Measurements from ENCODE around the gene MAS1L. TPM values are rescaled to one million over a fixed set of nuclear protein-coding genes. Genes with fewer than 3 reads are reported as not detected.
"Not testable (repeated sequence)": the region's sequence is repeated elsewhere in the genome, so short reads cannot be mapped to it uniquely, and the experiment has no call there.

MAS1L gene
- polyA plus RNA-seq, 1 donor from 2014 or later, result not detected

- Mint-ChIP-seq H3K27ac (no peak overlapping the region), H3K9me3 (peaks cover 0 to 10% (median 7%) of the 10 kb centered on the region in 3 donors), H3K36me3 (no peaks in the 10 kb centered on the region), H3K27me3 (peaks cover 2% of the 10 kb centered on the region), H3K4me1 (no peaks in the 10 kb centered on the region), H3K4me3 (no peak overlapping the region)
Measured at GRCh38 chr6:29479560-29479959, 8.2 kb downstream of the MAS1L start.

GRCh38 chr6:29478740-29479139 lies 9.0 kb downstream of the MAS1L start:
- peaks cover 2% of the 10 kb centered on the region for H3K27me3 Mint-ChIP-seq
- H3K9me3 Mint-ChIP-seq, result peaks cover 0 to 10% (median 7%) of the 10 kb centered on the region in 3 donors
- no peak overlapping the region for H3K27ac Mint-ChIP-seq
- H3K36me3 Mint-ChIP-seq, result no peaks in the 10 kb centered on the region
- no peak overlapping the region for H3K4me3 Mint-ChIP-seq
- H3K4me1 Mint-ChIP-seq, result no peaks in the 10 kb centered on the region

- peaks cover 3% of the 10 kb centered on the region for H3K27me3 Mint-ChIP-seq
- H3K36me3 Mint-ChIP-seq, result no peaks in the 10 kb centered on the region
- no peak overlapping the region for H3K27ac Mint-ChIP-seq
- peaks cover 0 to 10% (median 6%) of the 10 kb centered on the region in 3 donors for H3K9me3 Mint-ChIP-seq
- no peaks in the 10 kb centered on the region for H3K4me1 Mint-ChIP-seq
- H3K4me3 Mint-ChIP-seq, result peak overlapping the region in 1 of 4 donors; percentile 45
Measured at GRCh38 chr6:29477923-29478450, 9.8 kb downstream of the MAS1L start.

GRCh38 chr6:29474996-29475395 lies 12.8 kb downstream of the MAS1L start:
- H3K4me1 Mint-ChIP-seq, result no peaks in the 10 kb centered on the region
- H3K4me3 Mint-ChIP-seq, result no peak overlapping the region
- no peak overlapping the region for H3K27ac Mint-ChIP-seq
- peaks cover 2% of the 10 kb centered on the region for H3K36me3 Mint-ChIP-seq
- peaks cover 0 to 2% (median 0%) of the 10 kb centered on the region in 3 donors for H3K9me3 Mint-ChIP-seq
- H3K27me3 Mint-ChIP-seq, result peaks cover 9% of the 10 kb centered on the region

- H3K27ac Mint-ChIP-seq, result no peak overlapping the region
- no peak overlapping the region for H3K4me3 Mint-ChIP-seq
- H3K36me3 Mint-ChIP-seq, result peaks cover 3% of the 10 kb centered on the region
- H3K27me3 Mint-ChIP-seq, result peaks cover 16% of the 10 kb centered on the region
- no peaks in the 10 kb centered on the region for H3K4me1 Mint-ChIP-seq
- no peaks in the 10 kb centered on the region for H3K9me3 Mint-ChIP-seq
Measured at GRCh38 chr6:29466241-29466640, 21.5 kb downstream of the MAS1L start.

- H3K27me3 Mint-ChIP-seq, result peaks cover 16% of the 10 kb centered on the region
- H3K9me3 Mint-ChIP-seq, result no peaks in the 10 kb centered on the region
- H3K36me3 Mint-ChIP-seq, result peaks cover 3% of the 10 kb centered on the region
- no peak overlapping the region for H3K27ac Mint-ChIP-seq
- H3K4me1 Mint-ChIP-seq, result no peaks in the 10 kb centered on the region
- H3K4me3 Mint-ChIP-seq, result no peak overlapping the region
Measured at GRCh38 chr6:29465801-29466200, 22.0 kb downstream of the MAS1L start.

- Mint-ChIP-seq H3K27me3 (peaks cover 16% of the 10 kb centered on the region), H3K36me3 (peaks cover 3% of the 10 kb centered on the region), H3K9me3 (no peaks in the 10 kb centered on the region), H3K4me1 (no peaks in the 10 kb centered on the region), H3K27ac (no peak overlapping the region), H3K4me3 (no peak overlapping the region)
Measured at GRCh38 chr6:29465279-29465678, 22.5 kb downstream of the MAS1L start.

- no peaks in the 10 kb centered on the region for H3K9me3 Mint-ChIP-seq
- no peaks in the 10 kb centered on the region for H3K36me3 Mint-ChIP-seq
- H3K4me3 Mint-ChIP-seq, result no peak overlapping the region
- peaks cover 7% of the 10 kb centered on the region for H3K27me3 Mint-ChIP-seq
- H3K27ac Mint-ChIP-seq, result peak overlapping the region in 1 of 3 donors; percentile 26
- H3K4me1 Mint-ChIP-seq, result no peaks in the 10 kb centered on the region
Measured at GRCh38 chr6:29462022-29462421, 25.7 kb downstream of the MAS1L start.

GRCh38 chr6:29461021-29461814 lies 26.5 kb downstream of the MAS1L start:
- no peaks in the 10 kb centered on the region for H3K4me1 Mint-ChIP-seq
- H3K9me3 Mint-ChIP-seq, result no peaks in the 10 kb centered on the region

GRCh38 chr6:29456971-29457370 lies 30.8 kb downstream of the MAS1L start, which contains the start of the genes OR11A1 and OR2H1:
OR11A1 (minus strand) TSS chr6:29457071; CDS start chr6:29427641, 29,430 bp downstream.
OR2H1 (plus strand) TSS chr6:29457155; CDS start chr6:29461770, 4,615 bp downstream.
- Mint-ChIP-seq H3K4me1 (no peaks in the 10 kb centered on the region), H3K4me3 (no peak within 1 kb of the TSS), H3K27ac (peak within 1 kb of the TSS in 1 of 3 donors; percentile 3), H3K9me3 (no peaks in the 10 kb centered on the region), H3K27me3 (peaks cover 2% of the 10 kb centered on the region), H3K36me3 (no peaks in the 10 kb centered on the region)

More at GRCh38 chr6:29461021-29461814, 26.5 kb downstream of the MAS1L start:
- Mint-ChIP-seq H3K27me3 (peaks cover 6% of the 10 kb centered on the region), H3K36me3 (no peaks in the 10 kb centered on the region), H3K4me3 (no peak overlapping the region), H3K27ac (no peak overlapping the region)

- Mint-ChIP-seq H3K36me3 (no peaks in the 10 kb centered on the region), H3K4me1 (no peaks in the 10 kb centered on the region), H3K27me3 (no peaks in the 10 kb centered on the region), H3K9me3 (peaks cover 0 to 3% (median 0%) of the 10 kb centered on the region in 3 donors), H3K4me3 (no peak overlapping the region), H3K27ac (no peak overlapping the region)
Measured at GRCh38 chr6:29451471-29452193, 36.1 kb downstream of the MAS1L start.

- H3K27me3 Mint-ChIP-seq, result peaks cover 1% of the 10 kb centered on the region
- H3K4me1 Mint-ChIP-seq, result no peaks in the 10 kb centered on the region
- H3K27ac Mint-ChIP-seq, result no peak overlapping the region
Measured at GRCh38 chr6:29447670-29448069, 40.1 kb downstream of the MAS1L start.

GRCh38 chr6:29444031-29444430 lies 43.7 kb downstream of the MAS1L start:
- not testable (repeated sequence) for H3K27ac Mint-ChIP-seq, H3K27me3 Mint-ChIP-seq, H3K9me3 Mint-ChIP-seq, H3K4me3 Mint-ChIP-seq, H3K36me3 Mint-ChIP-seq, H3K4me1 Mint-ChIP-seq

More at GRCh38 chr6:29447670-29448069, 40.1 kb downstream of the MAS1L start:
- Mint-ChIP-seq H3K36me3 (no peaks in the 10 kb centered on the region), H3K9me3 (peaks cover 0 to 8% (median 7%) of the 10 kb centered on the region in 3 donors), H3K4me3 (no peak overlapping the region)

GRCh38 chr6:29442719-29443118 lies 45.0 kb downstream of the MAS1L start:
- Mint-ChIP-seq H3K4me1 (no peaks in the 10 kb centered on the region), H3K9me3 (peaks cover 0 to 9% (median 4%) of the 10 kb centered on the region in 3 donors), H3K4me3 (no peak overlapping the region), H3K36me3 (no peaks in the 10 kb centered on the region), H3K27me3 (peaks cover 5% of the 10 kb centered on the region), H3K27ac (no peak overlapping the region)

- Mint-ChIP-seq H3K4me3 (no peak within 1 kb of the TSS), H3K9me3 (peaks cover 0 to 6% (median 4%) of the 10 kb centered on the region in 3 donors), H3K27me3 (peaks cover 4% of the 10 kb centered on the region), H3K27ac (no peak within 1 kb of the TSS), H3K4me1 (no peaks in the 10 kb centered on the region), H3K36me3 (no peaks in the 10 kb centered on the region)
Measured at GRCh38 chr6:29439006-29439405, 48.8 kb downstream of the MAS1L start, which contains the start of gene OR10C1. OR10C1 (plus strand) TSS chr6:29439306; CDS start chr6:29440016, 710 bp downstream.

All from IgD-negative memory B cell (primary cell).